SK-N-SH (cell line): ENCODE results near the gene MAMDC2.

ENCODE experiments used
- CHD2 ChIP-seq: fragments of 150-350 bp; IDR thresholded peaks from 2 replicates; pipeline ENCODE4 v1.6.1; 2018; ENCODE audit warnings: low read length; ENCODE audit not compliant: partially characterized antibody
- CTCF ChIP-seq: fragments of 200-600 bp; sonication (generic); IDR thresholded peaks from 2 replicates; pipeline ENCODE4 v1.6.1; 2017; ENCODE audit warnings: antibody characterized with exemption, mild to moderate bottlenecking, moderate library complexity
- EP300 ChIP-seq, 2 experiments: IDR thresholded peaks; 2 replicates each; pipeline versions ENCODE4 v1.4.0 to v1.6.1; 2012; ENCODE audit warnings: borderline replicate concordance in 1 of 2, low read depth in 1 of 2, low read length in 1 of 2
- FOXM1 ChIP-seq: IDR thresholded peaks from 2 replicates; pipeline ENCODE4 v1.4.0; 2012; ENCODE audit warnings: low read depth, mild to moderate bottlenecking
- GABPA ChIP-seq: IDR thresholded peaks from 2 replicates; pipeline ENCODE4 v1.4.0; 2012; ENCODE audit warnings: low read depth, mild to moderate bottlenecking
- NFIC ChIP-seq: IDR thresholded peaks from 2 replicates; pipeline ENCODE4 v1.4.0; 2012; ENCODE audit warnings: borderline replicate concordance
- POLR2AphosphoS5 ChIP-seq: IDR thresholded peaks from 2 replicates; pipeline ENCODE4 v1.6.1; 2012; ENCODE audit warnings: low read depth, low read length
- SIN3A ChIP-seq: IDR thresholded peaks from 2 replicates; pipeline ENCODE4 v1.6.1; 2012; ENCODE audit warnings: low read depth, mild to moderate bottlenecking, low read length, moderate library complexity, borderline replicate concordance
- YY1 ChIP-seq: IDR thresholded peaks from 2 replicates; pipeline ENCODE4 v1.4.0; 2012; ENCODE audit warnings: low read depth, mild to moderate bottlenecking
- TF ChIP-seq, protein P1 (sequence below): fragments of 150-350 bp; IDR thresholded peaks from 2 replicates; pipeline ENCODE4 v1.6.1; 2016; ENCODE audit warnings: mild to moderate bottlenecking, low read depth, low read length

DNA sequence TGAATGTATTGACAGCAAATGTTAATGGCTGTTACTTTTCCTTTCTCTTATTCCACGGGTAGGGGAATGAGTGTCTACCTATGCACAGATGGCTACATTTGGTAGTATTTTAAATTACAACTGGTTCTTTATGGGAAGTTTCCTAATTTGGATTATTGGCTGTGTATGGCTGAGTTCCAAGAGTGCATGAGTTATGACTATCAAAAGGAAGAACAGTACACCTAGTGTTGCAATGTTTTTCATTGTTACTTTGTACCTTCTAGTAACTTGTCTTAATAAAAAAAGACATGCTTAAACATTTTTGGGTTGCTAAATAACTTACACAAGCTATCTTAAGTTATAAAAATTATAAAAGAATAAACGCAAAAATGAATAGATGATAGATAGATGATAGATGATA is 35.8 kb upstream of the MAMDC2 start:
- TF ChIP-seq FOXM1 = no peak
- TF ChIP-seq CTCF = no peak
- TF ChIP-seq EP300 (IDR thresholded peaks at IDR 0.05; ENCODE audit: borderline replicate concordance in 1 of 2, low read depth in 1 of 2, low read length in 1 of 2) = no peak
- no peak for TF ChIP-seq GABPA
- no peak for TF ChIP-seq NFIC
- no peak for TF ChIP-seq SIN3A
- TF ChIP-seq POLR2AphosphoS5 = no peak
- TF ChIP-seq, protein P1, sequence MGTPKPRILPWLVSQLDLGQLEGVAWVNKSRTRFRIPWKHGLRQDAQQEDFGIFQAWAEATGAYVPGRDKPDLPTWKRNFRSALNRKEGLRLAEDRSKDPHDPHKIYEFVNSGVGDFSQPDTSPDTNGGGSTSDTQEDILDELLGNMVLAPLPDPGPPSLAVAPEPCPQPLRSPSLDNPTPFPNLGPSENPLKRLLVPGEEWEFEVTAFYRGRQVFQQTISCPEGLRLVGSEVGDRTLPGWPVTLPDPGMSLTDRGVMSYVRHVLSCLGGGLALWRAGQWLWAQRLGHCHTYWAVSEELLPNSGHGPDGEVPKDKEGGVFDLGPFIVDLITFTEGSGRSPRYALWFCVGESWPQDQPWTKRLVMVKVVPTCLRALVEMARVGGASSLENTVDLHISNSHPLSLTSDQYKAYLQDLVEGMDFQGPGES = no peak
- TF ChIP-seq CHD2 = no peak
- TF ChIP-seq YY1 = no peak
